Measurements from ENCODE around the gene KCNK17. TPM values are rescaled to one million over a fixed set of nuclear protein-coding genes. Genes with fewer than 3 reads are reported as not detected.

KCNK17 gene
- polyA plus RNA-seq, 4 donors, result 0.17 to 0.40 (median 0.23) TPM

DNA sequence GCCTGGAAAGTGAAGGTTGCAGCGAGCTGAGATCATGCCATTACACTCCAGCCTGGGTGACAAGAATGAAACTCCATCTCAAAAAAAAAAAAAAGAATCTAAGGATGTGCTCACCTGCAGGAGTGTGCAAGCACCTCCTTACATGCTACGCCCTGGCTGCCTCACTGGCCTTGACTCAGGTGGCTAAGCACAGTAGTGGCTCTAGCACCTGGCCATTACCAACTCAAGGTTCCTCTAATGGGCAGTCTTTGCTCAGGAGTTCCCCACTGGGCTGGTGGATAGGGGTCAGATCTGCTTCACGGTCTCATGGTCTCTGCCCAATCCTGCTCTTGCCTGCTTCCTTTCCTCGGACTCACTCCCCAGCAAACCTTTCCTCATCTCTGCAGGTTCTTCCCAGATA is 39.7 kb downstream of the KCNK17 start:
- no peak for DNase-seq (ENCODE audit: low read depth in 4 of 4, low spot score in 2 of 4)

DNA sequence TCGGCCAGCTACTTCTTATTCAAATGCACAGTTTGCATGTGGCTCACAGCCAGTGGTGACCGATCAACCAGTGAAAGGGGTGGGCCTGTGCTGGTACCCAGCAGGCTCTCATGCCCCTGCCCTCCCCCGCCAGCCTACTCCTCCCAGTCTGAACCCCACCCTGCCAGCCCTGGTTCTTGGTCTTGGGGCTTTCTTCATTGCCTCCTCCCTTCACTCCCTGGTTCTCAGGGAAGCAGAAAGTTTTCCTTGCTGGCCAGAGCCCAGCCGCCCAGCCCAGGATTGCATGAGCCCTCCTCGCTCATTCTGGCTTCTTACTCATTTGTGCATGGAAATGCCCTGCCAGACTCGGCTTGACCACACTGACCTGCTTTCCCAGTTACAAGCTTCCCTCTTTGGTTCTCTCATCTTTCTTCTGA is 40.8 kb downstream of the KCNK17 start:
- no peak for DNase-seq (ENCODE audit: low read depth in 4 of 4, low spot score in 2 of 4)

DNA sequence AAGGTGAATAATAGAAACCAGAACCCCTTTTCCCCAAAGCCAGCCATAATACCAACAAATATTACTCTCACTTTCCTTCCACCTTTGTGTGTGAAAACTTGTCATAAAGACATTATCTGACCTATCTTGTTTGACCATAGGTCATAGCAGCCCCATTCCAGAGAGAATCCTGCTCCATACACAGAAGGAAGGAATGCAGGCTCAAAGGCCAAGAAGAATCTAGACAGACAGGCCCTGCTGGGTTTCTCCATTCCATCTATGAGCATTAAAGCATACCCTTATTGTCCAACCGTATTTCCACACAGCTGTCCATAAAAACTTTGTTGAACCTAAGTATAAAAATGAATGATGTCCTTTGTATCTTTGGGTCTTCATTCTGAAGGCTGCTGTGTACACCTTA is 44.3 kb downstream of the KCNK17 start:
- no peak for DNase-seq (ENCODE audit: low read depth in 4 of 4, low spot score in 2 of 4)

GRCh38 chr6:39268721-39269120 is 45.5 kb downstream of the KCNK17 start:
- no peak for DNase-seq (ENCODE audit: low read depth in 4 of 4, low spot score in 2 of 4)

DNA sequence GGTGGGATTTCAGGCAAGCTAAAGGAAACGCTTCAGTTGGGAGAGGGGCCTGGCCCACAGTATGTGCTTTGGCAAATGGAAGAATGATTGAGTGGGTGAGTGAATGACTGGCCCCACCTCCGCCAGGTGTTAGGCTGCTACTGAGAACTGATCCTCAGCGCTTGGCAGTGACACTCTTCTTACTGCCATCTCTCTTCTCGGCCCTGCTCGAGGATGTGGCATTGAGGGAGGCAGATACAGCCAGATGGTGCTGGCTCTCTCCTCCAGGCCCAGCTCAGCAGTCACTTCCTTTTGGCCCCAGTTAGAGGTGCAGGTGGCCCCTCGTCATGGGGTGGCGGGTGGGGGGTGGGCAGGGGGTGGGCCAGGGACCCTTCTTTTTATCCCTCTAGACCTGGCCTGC is 46.0 kb downstream of the KCNK17 start:
- no peak for DNase-seq (ENCODE audit: low read depth in 4 of 4, low spot score in 2 of 4)

GRCh38 chr6:39266782-39267355 is 47.4 kb downstream of the KCNK17 start:
- DNase-seq (ENCODE audit: low read depth in 4 of 4, low spot score in 2 of 4), result no peak

GRCh38 chr6:39266375-39266774 is 47.8 kb downstream of the KCNK17 start:
- DNase-seq (ENCODE audit: low read depth in 4 of 4, low spot score in 2 of 4), result no peak

- no peak for DNase-seq (ENCODE audit: low read depth in 4 of 4, low spot score in 2 of 4)
These were observed 50.7 kb downstream of the KCNK17 start for GRCh38 chr6:39263303-39264037.

DNA sequence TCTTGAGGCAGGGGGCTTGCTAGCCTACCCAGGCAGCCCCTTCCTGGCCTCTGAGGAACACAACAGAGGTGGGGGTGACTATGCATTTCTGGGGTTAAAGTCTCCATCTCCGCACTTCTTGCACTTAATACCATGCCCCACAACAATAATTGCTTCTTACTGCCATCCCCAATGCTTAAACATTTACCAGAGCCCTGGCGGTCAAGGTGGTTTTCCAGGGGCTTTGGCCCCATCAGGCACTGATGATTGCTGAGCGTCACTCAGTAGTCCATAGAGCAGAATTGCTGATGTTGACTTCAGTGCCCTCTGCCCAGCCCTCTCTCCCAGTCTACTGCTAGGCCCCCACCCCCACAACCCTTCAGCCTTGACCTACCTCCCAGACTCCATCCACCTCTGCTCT is 52.5 kb downstream of the KCNK17 start:
- DNase-seq (ENCODE audit: low read depth in 4 of 4, low spot score in 2 of 4), result no peak

GRCh38 chr6:39260953-39261352 is 53.3 kb downstream of the KCNK17 start:
- no peak for DNase-seq (ENCODE audit: low read depth in 4 of 4, low spot score in 2 of 4)

DNA sequence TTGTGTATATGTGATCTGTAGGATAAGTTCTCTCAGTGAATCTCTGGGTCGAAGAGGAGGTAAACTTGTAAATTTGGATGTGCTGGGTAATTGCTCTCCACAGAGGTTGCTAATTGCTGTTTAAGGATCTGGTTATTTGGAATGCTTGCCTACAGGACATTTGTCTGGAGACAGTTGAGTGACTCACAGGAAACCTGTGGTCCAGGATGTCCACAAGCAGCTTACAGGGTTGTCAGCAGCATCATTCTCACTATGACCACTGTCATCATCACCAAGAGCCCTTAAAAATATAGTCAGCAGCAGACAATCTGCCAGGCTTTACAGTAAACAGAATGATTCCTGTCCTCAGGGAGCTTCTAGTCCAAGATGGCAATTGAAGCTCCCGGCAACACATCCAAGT is 53.8 kb downstream of the KCNK17 start:
- no peak for DNase-seq (ENCODE audit: low read depth in 4 of 4, low spot score in 2 of 4)

GRCh38 chr6:39256294-39256940 is 57.8 kb downstream of the KCNK17 start:
- no peak for DNase-seq (ENCODE audit: low read depth in 4 of 4, low spot score in 2 of 4)

GRCh38 chr6:39254999-39255535 is 59.2 kb downstream of the KCNK17 start:
- DNase-seq (ENCODE audit: low read depth in 4 of 4, low spot score in 2 of 4), result no peak

DNA sequence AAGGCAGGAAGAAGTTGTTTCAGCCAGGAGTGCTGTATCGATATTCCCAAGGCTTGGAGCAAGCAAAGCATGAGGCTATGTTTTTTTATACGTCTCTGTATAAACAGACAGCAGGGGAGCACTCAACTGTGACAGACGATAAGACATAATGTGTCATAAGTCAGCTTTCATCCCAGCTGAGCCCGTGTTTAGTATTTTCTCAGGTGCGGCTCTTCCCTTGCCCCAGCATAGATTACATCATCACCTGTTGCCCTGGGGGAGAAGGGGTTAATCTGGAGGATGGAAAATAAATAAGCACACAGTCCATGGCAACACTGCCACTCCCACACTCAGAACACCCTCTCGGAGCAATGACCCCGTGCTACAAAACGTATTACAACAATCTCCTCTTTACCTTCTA is 62.8 kb downstream of the KCNK17 start:
- DNase-seq (ENCODE audit: low read depth in 4 of 4, low spot score in 2 of 4), result no peak

DNA sequence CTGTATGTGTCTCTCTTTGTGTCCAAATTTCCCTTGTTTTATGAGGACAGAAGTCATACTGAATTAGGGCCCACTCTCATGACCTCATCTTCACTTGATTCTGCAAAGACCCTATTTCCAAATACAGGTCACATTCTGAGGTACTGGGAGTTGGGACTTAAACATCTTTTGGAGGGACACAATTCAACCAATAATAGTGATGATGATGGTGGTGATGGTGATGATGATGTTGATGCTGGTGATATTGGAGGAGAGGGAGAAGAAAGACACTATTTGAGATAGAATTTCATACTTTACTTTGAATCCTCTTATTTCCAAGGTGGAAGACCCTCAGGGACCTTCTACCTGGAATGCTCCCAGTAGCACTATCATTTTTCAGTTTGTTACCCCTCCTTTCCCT is 63.7 kb downstream of the KCNK17 start:
- DNase-seq (ENCODE audit: low read depth in 4 of 4, low spot score in 2 of 4), result no peak

DNA sequence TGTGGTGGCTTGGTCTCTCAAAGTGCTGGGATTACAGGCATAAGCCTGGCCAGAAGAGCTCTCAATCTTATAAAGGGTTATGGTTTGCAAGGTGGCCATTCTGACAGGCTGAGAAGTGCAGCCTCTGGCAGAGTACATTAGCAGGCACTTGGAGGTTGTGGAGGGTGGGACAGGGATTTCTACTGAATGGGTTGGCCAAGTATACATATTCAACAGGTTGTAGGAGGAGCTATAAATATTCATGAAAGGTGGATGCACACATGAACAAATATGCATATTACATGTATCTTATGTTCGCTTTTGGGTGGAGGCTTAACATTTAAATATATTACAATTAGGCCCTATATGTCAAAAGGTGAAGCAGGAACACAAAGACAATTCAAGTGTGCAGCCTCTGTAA is 64.9 kb downstream of the KCNK17 start:
- DNase-seq (ENCODE audit: low read depth in 4 of 4, low spot score in 2 of 4), result no peak

Other genes starting within 250 kb of the KCNK17 start
- gene SAYSD1, start 199.2 kb downstream of the KCNK17 start, polyA plus RNA-seq (ENCODE audit: insufficient read length in 4 of 4), result 10 to 100 TPM; 18.3 to 22.7 (median 21.4) TPM
- 10 to 100 TPM in 3 of 4 donors, 1 to 10 TPM in 1; 8.5 to 15.4 (median 12.0) TPM for gene KCNK5, start 84.9 kb downstream of the KCNK17 start, polyA plus RNA-seq (ENCODE audit: insufficient read length in 4 of 4)
- gene KCNK16, start 8.3 kb upstream of the KCNK17 start, polyA plus RNA-seq (ENCODE audit: insufficient read length in 4 of 4), result not detected